Measurements from ENCODE around the gene ARHGAP44.

The ARHGAP44 gene

GRCh38 chr17:12800855-12801365, 11.6 kb downstream of the ARHGAP44 start:
- H3K4me1 Mint-ChIP-seq = peaks cover 4% of the 10 kb centered on the region
- no peak for ATAC-seq
- H3K36me3 Mint-ChIP-seq = peaks cover 5% of the 10 kb centered on the region
- H3K27ac Mint-ChIP-seq = no peak overlapping the region
- H3K4me3 Mint-ChIP-seq = no peak overlapping the region
- H3K27me3 Mint-ChIP-seq = peaks cover 10% of the 10 kb centered on the region
- H3K9me3 Mint-ChIP-seq = peaks cover 4% of the 10 kb centered on the region

GRCh38 chr17:12806630-12807029, 17.3 kb downstream of the ARHGAP44 start:
- Mint-ChIP-seq H3K27me3 (no peaks in the 10 kb centered on the region), H3K4me1 (no peaks in the 10 kb centered on the region), H3K4me3 (no peak overlapping the region), H3K27ac (no peak overlapping the region), H3K36me3 (peaks cover 7% of the 10 kb centered on the region), H3K9me3 (peaks cover 14% of the 10 kb centered on the region)
- no peak for ATAC-seq

GRCh38 chr17:12808723-12809122, 19.4 kb downstream of the ARHGAP44 start:
- Mint-ChIP-seq H3K36me3 (peaks cover 7% of the 10 kb centered on the region), H3K27ac (no peak overlapping the region), H3K9me3 (peaks cover 14% of the 10 kb centered on the region), H3K4me1 (peaks cover 7% of the 10 kb centered on the region), H3K4me3 (no peak overlapping the region), H3K27me3 (no peaks in the 10 kb centered on the region)
- ATAC-seq = no peak

GRCh38 chr17:12812877-12813276, 23.6 kb downstream of the ARHGAP44 start:
- Mint-ChIP-seq H3K36me3 (peaks cover 7% of the 10 kb centered on the region), H3K4me1 (peaks cover 40% of the 10 kb centered on the region), H3K27me3 (no peaks in the 10 kb centered on the region), H3K9me3 (peaks cover 8% of the 10 kb centered on the region), H3K4me3 (no peak overlapping the region), H3K27ac (peak overlapping the region; percentile 43)
- ATAC-seq = no peak

DNA sequence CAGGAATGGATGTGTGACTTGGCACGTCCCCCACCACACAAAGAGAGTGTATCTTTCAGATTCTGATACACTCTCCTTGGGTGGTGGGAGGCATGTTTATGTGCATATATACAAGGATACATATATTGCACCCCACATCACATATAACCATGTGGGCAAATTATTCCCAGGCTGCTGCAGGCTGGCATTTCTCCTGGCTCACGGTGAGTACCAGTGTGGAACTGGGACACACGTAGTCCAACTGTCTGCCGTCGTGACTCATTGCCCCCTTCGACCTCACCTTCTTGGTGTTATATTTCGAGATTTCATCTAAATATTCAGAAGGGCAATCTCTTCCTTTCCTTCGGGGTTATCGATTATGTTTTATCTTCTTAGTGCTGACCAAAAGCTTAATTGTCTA, 24.4 kb downstream of the ARHGAP44 start:
- H3K4me1 Mint-ChIP-seq = peaks cover 40% of the 10 kb centered on the region
- no peak overlapping the region for H3K4me3 Mint-ChIP-seq
- H3K27ac Mint-ChIP-seq = no peak overlapping the region
- peaks cover 7% of the 10 kb centered on the region for H3K36me3 Mint-ChIP-seq
- H3K9me3 Mint-ChIP-seq = peaks cover 8% of the 10 kb centered on the region
- ATAC-seq = no peak
- no peaks in the 10 kb centered on the region for H3K27me3 Mint-ChIP-seq

DNA sequence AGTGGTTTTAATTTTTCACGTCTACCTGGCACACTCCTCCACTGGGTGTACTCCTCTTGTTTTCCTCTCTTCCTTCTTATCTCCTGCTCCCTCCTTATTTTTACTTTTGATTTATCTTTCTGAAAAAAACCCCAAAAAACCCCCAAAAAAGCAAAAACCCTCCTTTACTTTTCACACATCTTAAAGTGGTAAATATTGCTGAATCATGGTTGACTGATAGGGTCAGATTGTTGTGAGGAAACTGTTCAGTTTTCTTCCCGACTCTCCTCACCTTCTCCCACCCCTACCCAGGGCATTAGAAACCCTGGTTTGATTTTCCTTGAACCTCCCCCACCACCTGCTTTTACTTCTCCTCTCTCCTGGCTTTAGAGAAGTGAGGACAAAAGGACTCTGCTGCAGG, 25.4 kb downstream of the ARHGAP44 start:
- H3K9me3 Mint-ChIP-seq = no peaks in the 10 kb centered on the region
- no peaks in the 10 kb centered on the region for H3K36me3 Mint-ChIP-seq
- H3K4me3 Mint-ChIP-seq = no peak overlapping the region

DNA sequence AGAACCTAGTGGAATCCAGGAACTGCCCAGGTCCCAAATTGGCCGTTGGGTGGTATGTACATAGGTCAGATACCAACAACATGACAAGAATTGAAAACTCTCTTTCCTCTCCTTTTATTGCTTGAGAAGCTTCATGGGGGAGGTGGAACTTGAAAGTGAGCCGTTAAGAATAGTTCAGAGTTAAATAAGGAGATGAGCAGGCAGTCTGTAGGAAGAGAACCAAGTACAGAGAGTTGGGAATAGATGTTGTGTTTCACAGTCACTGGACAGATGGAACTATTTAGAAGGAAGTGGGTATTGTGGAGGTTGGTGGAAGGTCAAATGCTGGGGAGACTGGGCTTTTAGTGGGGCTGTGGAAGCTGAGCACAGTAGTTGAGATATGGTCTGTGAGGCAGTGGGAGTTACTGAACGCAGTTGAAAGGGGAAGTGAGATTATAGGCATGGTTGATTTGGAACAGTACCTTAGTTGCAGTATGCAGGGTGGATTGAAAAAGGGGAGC, 26.4 kb downstream of the ARHGAP44 start:
- no peaks in the 10 kb centered on the region for H3K27me3 Mint-ChIP-seq
- peak; percentile 100 for ATAC-seq
- H3K27ac Mint-ChIP-seq = peak overlapping the region; percentile 67
- H3K9me3 Mint-ChIP-seq = no peaks in the 10 kb centered on the region
- peaks cover 40% of the 10 kb centered on the region for H3K4me1 Mint-ChIP-seq
- no peaks in the 10 kb centered on the region for H3K36me3 Mint-ChIP-seq
- H3K4me3 Mint-ChIP-seq = peak overlapping the region; percentile 40

More for the DNA sequence above, 25.4 kb downstream of the ARHGAP44 start:
- no peak for ATAC-seq
- peak overlapping the region; percentile 67 for H3K27ac Mint-ChIP-seq
- H3K4me1 Mint-ChIP-seq = peaks cover 40% of the 10 kb centered on the region
- H3K27me3 Mint-ChIP-seq = no peaks in the 10 kb centered on the region

GRCh38 chr17:12821376-12821940, 32.2 kb downstream of the ARHGAP44 start:
- H3K27me3 Mint-ChIP-seq = no peaks in the 10 kb centered on the region
- no peaks in the 10 kb centered on the region for H3K9me3 Mint-ChIP-seq
- H3K4me3 Mint-ChIP-seq = no peak overlapping the region
- H3K27ac Mint-ChIP-seq = no peak overlapping the region
- peaks cover 10% of the 10 kb centered on the region for H3K4me1 Mint-ChIP-seq
- ATAC-seq = no peak
- no peaks in the 10 kb centered on the region for H3K36me3 Mint-ChIP-seq

GRCh38 chr17:12826431-12826830, 37.1 kb downstream of the ARHGAP44 start:
- Mint-ChIP-seq H3K9me3 (peaks cover 6% of the 10 kb centered on the region), H3K4me3 (no peak overlapping the region), H3K36me3 (peaks cover 5% of the 10 kb centered on the region), H3K27ac (no peak overlapping the region), H3K27me3 (no peaks in the 10 kb centered on the region), H3K4me1 (no peaks in the 10 kb centered on the region)
- no peak for ATAC-seq

DNA sequence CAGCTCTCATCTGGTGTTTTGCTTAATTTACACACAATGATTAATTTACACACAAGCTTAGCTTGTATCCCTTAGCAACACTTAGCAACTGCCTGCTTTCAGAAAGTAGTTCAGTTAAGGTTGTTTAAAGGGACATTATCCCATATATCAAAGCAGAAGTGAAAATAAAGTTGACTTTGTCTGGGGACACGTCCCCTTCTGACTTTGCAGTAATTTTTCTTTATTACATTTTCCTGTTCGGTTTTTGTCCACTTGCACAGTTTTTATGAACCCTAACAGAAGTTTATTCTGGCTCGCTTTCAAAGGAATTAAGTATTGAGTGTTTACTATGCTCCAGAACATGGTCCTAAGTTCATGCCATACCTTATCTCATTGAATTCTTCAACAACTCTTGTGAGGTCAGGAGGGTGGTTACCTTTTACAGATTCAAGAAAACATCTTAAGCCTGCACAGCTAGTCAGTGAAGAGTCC, 41.5 kb downstream of the ARHGAP44 start:
- Mint-ChIP-seq H3K4me3 (no peak overlapping the region), H3K9me3 (peaks cover 16% of the 10 kb centered on the region), H3K4me1 (no peaks in the 10 kb centered on the region), H3K36me3 (peaks cover 13% of the 10 kb centered on the region), H3K27me3 (no peaks in the 10 kb centered on the region), H3K27ac (no peak overlapping the region)
- ATAC-seq = no peak

- Mint-ChIP-seq H3K4me1 (no peaks in the 10 kb centered on the region), H3K27me3 (no peaks in the 10 kb centered on the region), H3K27ac (no peak overlapping the region), H3K9me3 (peaks cover 16% of the 10 kb centered on the region), H3K4me3 (no peak overlapping the region), H3K36me3 (peaks cover 13% of the 10 kb centered on the region)
- ATAC-seq = no peak
These were observed 42.5 kb downstream of the ARHGAP44 start for GRCh38 chr17:12831839-12832238.

GRCh38 chr17:12839042-12839441, 49.7 kb downstream of the ARHGAP44 start:
- Mint-ChIP-seq H3K4me1 (no peaks in the 10 kb centered on the region), H3K9me3 (peaks cover 2% of the 10 kb centered on the region), H3K27ac (no peak overlapping the region), H3K27me3 (no peaks in the 10 kb centered on the region), H3K4me3 (no peak overlapping the region), H3K36me3 (no peaks in the 10 kb centered on the region)
- no peak for ATAC-seq

DNA sequence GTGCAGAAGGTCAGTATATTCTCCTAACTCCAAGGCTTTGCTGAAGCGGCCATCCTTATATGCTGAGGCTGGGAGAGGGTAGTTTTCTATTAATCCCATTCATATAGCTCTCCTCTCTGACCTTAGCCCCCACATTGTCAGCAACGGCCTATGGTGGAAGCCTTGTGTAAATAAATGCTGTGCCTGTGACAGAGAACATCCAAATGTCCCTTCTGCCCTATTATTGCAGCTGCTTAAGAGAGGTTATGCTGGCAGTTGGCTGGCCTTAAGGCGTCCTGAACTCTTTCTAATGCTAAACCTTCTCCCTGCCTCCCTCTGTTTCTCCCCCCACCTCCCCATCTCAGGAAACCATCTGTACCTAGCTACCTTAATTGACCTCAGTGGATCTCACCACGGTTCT, 53.6 kb downstream of the ARHGAP44 start:
- no peak overlapping the region for H3K27ac Mint-ChIP-seq

DNA sequence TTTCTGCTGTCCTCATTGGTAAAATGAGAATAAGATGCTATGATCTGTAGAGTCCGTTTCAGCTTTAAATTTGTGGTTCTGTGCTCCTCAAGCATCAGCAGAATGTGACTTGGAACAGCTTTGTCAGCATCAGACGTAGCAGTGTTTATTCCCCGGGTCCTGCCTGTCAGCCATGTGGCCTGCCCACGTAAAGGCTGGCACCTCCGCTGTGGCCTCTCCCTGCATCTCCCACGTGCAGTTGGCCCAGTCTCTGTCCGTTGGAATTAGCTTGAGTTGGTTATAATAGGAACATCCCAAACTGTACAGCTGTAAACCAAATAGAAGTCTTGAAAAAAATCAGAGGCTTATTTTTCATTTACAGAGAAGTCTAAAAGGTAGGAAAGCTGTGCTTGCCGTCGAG, 61.7 kb downstream of the ARHGAP44 start:
- no peaks in the 10 kb centered on the region for H3K4me1 Mint-ChIP-seq
- no peaks in the 10 kb centered on the region for H3K27me3 Mint-ChIP-seq
- H3K36me3 Mint-ChIP-seq = no peaks in the 10 kb centered on the region
- H3K4me3 Mint-ChIP-seq = no peak overlapping the region
- no peak for ATAC-seq
- H3K27ac Mint-ChIP-seq = no peak overlapping the region
- no peaks in the 10 kb centered on the region for H3K9me3 Mint-ChIP-seq

More for the DNA sequence above, 53.6 kb downstream of the ARHGAP44 start:
- Mint-ChIP-seq H3K9me3 (peaks cover 2% of the 10 kb centered on the region), H3K36me3 (no peaks in the 10 kb centered on the region), H3K4me3 (no peak overlapping the region), H3K27me3 (no peaks in the 10 kb centered on the region), H3K4me1 (no peaks in the 10 kb centered on the region)
- no peak for ATAC-seq

DNA sequence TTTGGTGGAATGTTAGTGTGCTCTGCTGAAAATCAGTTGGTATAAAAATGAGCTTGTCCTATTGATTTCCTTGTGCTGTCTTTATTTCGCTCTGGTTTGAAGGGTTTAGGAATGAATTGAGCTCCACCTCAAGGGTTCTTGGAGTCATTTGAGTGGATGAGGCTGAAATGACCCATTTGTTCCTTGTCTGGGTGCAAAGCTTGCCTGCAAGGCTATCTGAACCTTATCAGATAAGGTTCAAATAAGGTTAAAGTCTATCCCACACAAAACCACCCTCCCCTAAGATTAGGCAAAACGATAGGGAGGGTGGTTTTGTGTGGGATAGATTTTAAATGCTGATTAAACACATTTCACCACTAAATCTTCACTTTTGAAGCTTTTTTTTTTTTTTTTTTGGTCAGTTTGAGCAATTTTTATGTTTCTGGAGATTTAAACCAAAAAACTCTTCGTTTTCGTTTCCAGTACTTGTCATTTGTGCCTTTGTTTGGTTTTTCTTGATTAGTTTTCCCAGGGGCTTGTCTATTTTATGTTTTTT, 62.7 kb downstream of the ARHGAP44 start:
- Mint-ChIP-seq H3K9me3 (peaks cover 3% of the 10 kb centered on the region), H3K27ac (no peak overlapping the region), H3K27me3 (no peaks in the 10 kb centered on the region), H3K36me3 (no peaks in the 10 kb centered on the region), H3K4me3 (no peak overlapping the region), H3K4me1 (no peaks in the 10 kb centered on the region)
- no peak for ATAC-seq

DNA sequence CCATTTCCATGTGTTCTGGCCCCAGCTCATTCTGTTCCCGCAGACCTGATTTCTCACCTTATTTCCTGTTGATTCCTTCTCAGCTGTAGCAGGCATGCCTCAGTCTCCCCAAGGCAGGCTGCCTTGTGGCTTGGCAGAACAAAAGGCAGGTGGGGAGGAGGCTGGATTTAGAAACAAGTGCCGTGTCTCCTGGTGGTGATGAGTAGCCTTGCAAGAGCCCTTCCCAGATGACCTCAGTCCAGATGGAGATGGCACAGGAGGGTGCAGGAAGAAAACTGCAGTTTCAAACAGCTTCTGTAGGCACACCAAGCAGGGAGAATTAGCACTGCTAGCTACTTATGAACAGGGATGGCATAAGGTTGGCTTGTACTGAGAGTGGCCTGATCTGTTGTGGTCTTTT, 64.6 kb downstream of the ARHGAP44 start:
- Mint-ChIP-seq H3K36me3 (no peaks in the 10 kb centered on the region), H3K9me3 (peaks cover 6% of the 10 kb centered on the region), H3K27me3 (no peaks in the 10 kb centered on the region), H3K4me3 (no peak overlapping the region), H3K27ac (no peak overlapping the region), H3K4me1 (no peaks in the 10 kb centered on the region)
- no peak for ATAC-seq
